H9 (cell line): ENCODE measurements around the gene ABCG1. TPM values are rescaled to one million over a fixed set of nuclear protein-coding genes. Genes with fewer than 3 reads are reported as not detected.

Experiments
- DNase-seq: peaks from one replicate; pipeline ENCODE4 v3.0.0-alpha.2; 2017
- H2AFZ ChIP-seq: one replicate; pipeline ENCODE4 v1.6.1; 2013; ENCODE audit warnings: mild to moderate bottlenecking, low read length, control low read depth, moderate library complexity
- H2AK5ac ChIP-seq: 2 replicates; pipeline ENCODE4 v1.6.1; 2013; ENCODE audit warnings: low read length, control low read depth, mixed read lengths; ENCODE audit not compliant: insufficient read length
- H2BK120ac ChIP-seq: one replicate; pipeline ENCODE4 v1.6.1; 2013; ENCODE audit warnings: low read depth, mild to moderate bottlenecking, low read length, control low read depth, inconsistent platforms; ENCODE audit not compliant: poor library complexity, severe bottlenecking
- H2BK12ac ChIP-seq: 2 replicates; pipeline ENCODE4 v1.6.1; 2013; ENCODE audit warnings: low read length, control low read depth, mixed read lengths, low read depth; ENCODE audit not compliant: insufficient read length
- H2BK15ac ChIP-seq: 2 replicates; pipeline ENCODE4 v1.6.1; 2013; ENCODE audit warnings: low read depth, low read length, control low read depth
- H2BK20ac ChIP-seq: one replicate; pipeline ENCODE4 v1.6.1; 2013; ENCODE audit warnings: low read depth, mild to moderate bottlenecking, low read length, control low read depth, inconsistent platforms; ENCODE audit not compliant: poor library complexity, severe bottlenecking
- H2BK5ac ChIP-seq: 2 replicates; pipeline ENCODE4 v1.6.1; 2013; ENCODE audit warnings: low read length, control low read depth, mixed read lengths; ENCODE audit not compliant: insufficient read length
- H3K14ac ChIP-seq: 2 replicates; pipeline ENCODE4 v1.6.1; 2013; ENCODE audit warnings: low read length, control low read depth; ENCODE audit not compliant: insufficient read depth
- H3K18ac ChIP-seq: 2 replicates; pipeline ENCODE4 v1.6.1; 2013; ENCODE audit warnings: low read depth, mild to moderate bottlenecking, mixed read lengths, low read length, control low read depth; ENCODE audit not compliant: insufficient read length
- H3K23ac ChIP-seq: 2 replicates; pipeline ENCODE4 v1.6.1; 2013; ENCODE audit warnings: low read length, control low read depth, mixed read lengths, low read depth; ENCODE audit not compliant: insufficient read length
- H3K23me2 ChIP-seq: 2 replicates; pipeline ENCODE4 v1.6.1; 2013; ENCODE audit warnings: low read depth, mild to moderate bottlenecking, mixed read lengths, low read length, control low read depth; ENCODE audit not compliant: insufficient read length, poor library complexity, severe bottlenecking
- H3K27ac ChIP-seq: 2 replicates; pipeline ENCODE4 v1.5.1; 2013; ENCODE audit warnings: low read length, control low read depth, mixed read lengths, low read depth; ENCODE audit not compliant: insufficient read length
- H3K27me3 ChIP-seq: 2 replicates; pipeline ENCODE4 v1.6.1; 2013; ENCODE audit warnings: low read length, control low read depth, inconsistent platforms; ENCODE audit not compliant: insufficient read depth
- H3K4ac ChIP-seq: 2 replicates; pipeline ENCODE4 v1.6.1; 2013; ENCODE audit warnings: low read depth, mild to moderate bottlenecking, control low read depth, inconsistent platforms, low read length, moderate library complexity
- H3K4me1 ChIP-seq: 2 replicates; pipeline ENCODE4 v1.6.1; 2013; ENCODE audit warnings: low read length, control low read depth, inconsistent platforms; ENCODE audit not compliant: insufficient read depth
- H3K4me2 ChIP-seq: 2 replicates; pipeline ENCODE4 v1.6.1; 2013; ENCODE audit warnings: low read length, control low read depth, mixed read lengths; ENCODE audit not compliant: insufficient read length, insufficient read depth
- H3K56ac ChIP-seq: 2 replicates; pipeline ENCODE4 v1.6.1; 2013; ENCODE audit warnings: low read depth, mild to moderate bottlenecking, mixed read lengths, low read length, control low read depth; ENCODE audit not compliant: insufficient read length
- H3K79me1 ChIP-seq: 2 replicates; pipeline ENCODE4 v1.6.1; 2013; ENCODE audit warnings: low read depth, mild to moderate bottlenecking, moderate library complexity, low read length, control low read depth, inconsistent platforms; ENCODE audit not compliant: insufficient read depth, poor library complexity, severe bottlenecking
- H3K79me2 ChIP-seq: 2 replicates; pipeline ENCODE4 v1.6.1; 2013; ENCODE audit warnings: low read length, control low read depth, inconsistent platforms; ENCODE audit not compliant: insufficient read depth
- H3K9ac ChIP-seq: 2 replicates; pipeline ENCODE4 v1.6.1; 2013; ENCODE audit warnings: low read length, control low read depth, mixed read lengths; ENCODE audit not compliant: insufficient read length; ENCODE audit errors: extremely low read depth
- H3K9me3 ChIP-seq: one replicate; pipeline ENCODE4 v1.6.1; 2013; ENCODE audit warnings: low read depth, low read length, inconsistent platforms; ENCODE audit not compliant: control insufficient read depth
- H3T11ph ChIP-seq: one replicate; pipeline ENCODE4 v1.6.1; 2013; ENCODE audit warnings: mild to moderate bottlenecking, low read length, control low read depth, inconsistent platforms
- H4K20me1 ChIP-seq: one replicate; pipeline ENCODE4 v1.6.1; 2013; ENCODE audit not compliant: control insufficient read depth, insufficient read length, insufficient read depth
- H4K5ac ChIP-seq: 2 replicates; pipeline ENCODE4 v1.6.1; 2013; ENCODE audit warnings: low read depth, mild to moderate bottlenecking, mixed read lengths, low read length, control low read depth; ENCODE audit not compliant: insufficient read length
- H4K8ac ChIP-seq: replicated peaks from 2 replicates; pipeline ENCODE4 v1.6.1; 2013; ENCODE audit warnings: low read length, control low read depth, mixed read lengths, low read depth; ENCODE audit not compliant: insufficient read length
- H4K91ac ChIP-seq: 2 replicates; pipeline ENCODE4 v1.6.1; 2013; ENCODE audit warnings: low read depth, mild to moderate bottlenecking, moderate library complexity, mixed read lengths, low read length, control low read depth; ENCODE audit not compliant: insufficient read length
- H3K27ac Mint-ChIP-seq, 3 experiments: 2 replicates in 2 of 3; 3 replicates in 1 of 3; pipeline ENCODE4 v1.8.0; 2020 to 2021; ENCODE audit warnings: mixed read lengths in 3 of 3, mild to moderate bottlenecking in 1 of 3, moderate library complexity in 1 of 3
- H3K27me3 Mint-ChIP-seq: 2 replicates; pipeline ENCODE4 v1.8.0; 2021; ENCODE audit warnings: low read depth, mild to moderate bottlenecking, moderate library complexity, mixed read lengths
- H3K36me3 Mint-ChIP-seq, 3 experiments: 2 replicates in 2 of 3; 3 replicates in 1 of 3; pipeline ENCODE4 v1.8.0; 2020 to 2021; ENCODE audit warnings: low read depth in 3 of 3, mixed read lengths in 3 of 3; ENCODE audit not compliant: insufficient read depth in 1 of 3
- H3K4me1 Mint-ChIP-seq, 2 experiments: 2 replicates each; pipeline ENCODE4 v1.8.0; 2020; ENCODE audit warnings: mixed read lengths in 2 of 2
- H3K4me3 Mint-ChIP-seq, 2 experiments: 2 replicates in 1 of 2; 3 replicates in 1 of 2; pipeline ENCODE4 v1.8.0; 2020 to 2021; ENCODE audit warnings: mild to moderate bottlenecking in 2 of 2, mixed read lengths in 2 of 2, moderate library complexity in 1 of 2
- H3K9me3 Mint-ChIP-seq, 2 experiments: 2 replicates in 1 of 2; 3 replicates in 1 of 2; pipeline ENCODE4 v1.8.0; 2020; ENCODE audit warnings: mild to moderate bottlenecking in 2 of 2, mixed read lengths in 2 of 2, moderate library complexity in 1 of 2
- WGBS: extraction: QIAGEN DNeasy Blood & Tissue Kit; methylation state at CpG from one replicate; pipeline ENCODE4 v1.1.7; 2013; ENCODE audit warnings: missing lambda C conversion rate, low lambda C conversion rate, mixed read lengths; ENCODE audit not compliant: insufficient read length; ENCODE audit errors: extremely low coverage; 5-methylcytosine and 5-hydroxymethylcytosine counted together
- total RNA-seq: library from RNA; stranded (reverse); gene quantifications from 2 replicates; pipeline ENCODE4 v1.2.1, GENCODE V29; 2021
- TF ChIP-seq, protein P1 (sequence below): fragments of 200-600 bp; sonication (generic); conservative IDR thresholded peaks from 3 replicates; pipeline ENCODE4 v1.8.0; 2021; ENCODE audit warnings: antibody characterized with exemption, mild to moderate bottlenecking

ABCG1 gene
- total RNA-seq, 1 experiment from 2014 or later = 0.83 TPM

DNA sequence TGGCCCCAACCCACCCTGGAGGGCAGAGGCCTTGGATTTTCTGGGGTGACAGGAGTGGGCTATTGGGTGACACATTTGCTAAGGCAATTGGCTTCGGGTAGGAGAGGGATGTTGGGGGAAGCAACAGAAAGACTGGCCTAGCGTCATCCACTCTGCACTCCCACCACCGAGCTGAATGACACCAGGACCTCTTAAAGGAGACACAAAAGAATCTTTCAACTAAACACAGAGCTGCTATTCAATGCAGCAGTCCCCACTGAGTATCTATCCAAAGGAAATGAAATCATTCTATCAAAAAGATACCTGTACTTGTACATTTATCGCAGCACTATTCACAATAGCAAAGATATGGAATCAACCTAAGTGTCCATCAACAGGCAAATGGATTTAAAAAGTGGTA lies 125.7 kb downstream of the ABCG1 start:
- Histone ChIP-seq H3K27me3 (no peaks in the 10 kb centered on the region), H3K18ac (no peak overlapping the region), H2BK12ac (no peak overlapping the region), H3K79me1 (no peaks in the 10 kb centered on the region), H2AFZ (no peak overlapping the region), H3K27ac (no peak overlapping the region), H4K5ac (no peak overlapping the region), H3K4me2 (no peak overlapping the region), H2BK5ac (no peak overlapping the region), H3K56ac (no peak overlapping the region), H3K4ac (no peak overlapping the region), H3K79me2 (no peaks in the 10 kb centered on the region), H4K8ac (no peak overlapping the region), H3K23ac (no peak overlapping the region), H3K4me1 (0 out of 2 replicates have a peak, but pooled peaks cover 1% of the 10 kb centered on the region), H3K14ac (no peak overlapping the region), H3T11ph (no peak overlapping the region), H4K20me1 (no peaks in the 10 kb centered on the region), H3K9ac (no peak overlapping the region), H2AK5ac (no peak overlapping the region), H3K23me2 (no peaks in the 10 kb centered on the region), H2BK20ac (no peak overlapping the region), H2BK120ac (no peak overlapping the region), H2BK15ac (no peak overlapping the region), H3K9me3 (no peaks in the 10 kb centered on the region), H4K91ac (no peak overlapping the region)
- TF ChIP-seq, protein P1, sequence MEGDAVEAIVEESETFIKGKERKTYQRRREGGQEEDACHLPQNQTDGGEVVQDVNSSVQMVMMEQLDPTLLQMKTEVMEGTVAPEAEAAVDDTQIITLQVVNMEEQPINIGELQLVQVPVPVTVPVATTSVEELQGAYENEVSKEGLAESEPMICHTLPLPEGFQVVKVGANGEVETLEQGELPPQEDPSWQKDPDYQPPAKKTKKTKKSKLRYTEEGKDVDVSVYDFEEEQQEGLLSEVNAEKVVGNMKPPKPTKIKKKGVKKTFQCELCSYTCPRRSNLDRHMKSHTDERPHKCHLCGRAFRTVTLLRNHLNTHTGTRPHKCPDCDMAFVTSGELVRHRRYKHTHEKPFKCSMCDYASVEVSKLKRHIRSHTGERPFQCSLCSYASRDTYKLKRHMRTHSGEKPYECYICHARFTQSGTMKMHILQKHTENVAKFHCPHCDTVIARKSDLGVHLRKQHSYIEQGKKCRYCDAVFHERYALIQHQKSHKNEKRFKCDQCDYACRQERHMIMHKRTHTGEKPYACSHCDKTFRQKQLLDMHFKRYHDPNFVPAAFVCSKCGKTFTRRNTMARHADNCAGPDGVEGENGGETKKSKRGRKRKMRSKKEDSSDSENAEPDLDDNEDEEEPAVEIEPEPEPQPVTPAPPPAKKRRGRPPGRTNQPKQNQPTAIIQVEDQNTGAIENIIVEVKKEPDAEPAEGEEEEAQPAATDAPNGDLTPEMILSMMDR = no peak
- H3K4me1 Mint-ChIP-seq = peaks cover 0 to 3% of the 10 kb centered on the region in 2 experiments; a peak in 1 of 4 replicates
- H3K27ac Mint-ChIP-seq = no peak overlapping the region
- DNase-seq = no peak
- H3K27me3 Mint-ChIP-seq = peaks cover 2% of the 10 kb centered on the region
- no CpG with 5 or more reads among the region's 4 CpGs for WGBS
- no peaks in the 10 kb centered on the region for H3K36me3 Mint-ChIP-seq
- H3K4me3 Mint-ChIP-seq = no peak overlapping the region
- H3K9me3 Mint-ChIP-seq = no peaks in the 10 kb centered on the region
